Coronary artery (tissue), 2 donors: ENCODE measurements around the gene ZCCHC7.

Experiments
- DNase-seq: peaks from one replicate; pipeline ENCODE4 v3.0.0-alpha.2; 2017; ENCODE audit warnings: low spot score
- H3K27ac ChIP-seq, 2 donors: fragments of 200-600 bp; sonication (generic); one replicate each; pipeline ENCODE4 v1.5.1; 2016 to 2019
- H3K4me3 ChIP-seq: fragments of 200-600 bp; sonication (generic); 2 replicates; pipeline ENCODE4 v1.5.1; 2016; ENCODE audit warnings: mild to moderate bottlenecking, moderate library complexity
- TF ChIP-seq, protein P1 (sequence below): fragments of 200-600 bp; sonication (generic); IDR thresholded peaks from one replicate; pipeline ENCODE4 v1.5.1; 2019; ENCODE audit warnings: antibody characterized with exemption

The ZCCHC7 gene

DNA sequence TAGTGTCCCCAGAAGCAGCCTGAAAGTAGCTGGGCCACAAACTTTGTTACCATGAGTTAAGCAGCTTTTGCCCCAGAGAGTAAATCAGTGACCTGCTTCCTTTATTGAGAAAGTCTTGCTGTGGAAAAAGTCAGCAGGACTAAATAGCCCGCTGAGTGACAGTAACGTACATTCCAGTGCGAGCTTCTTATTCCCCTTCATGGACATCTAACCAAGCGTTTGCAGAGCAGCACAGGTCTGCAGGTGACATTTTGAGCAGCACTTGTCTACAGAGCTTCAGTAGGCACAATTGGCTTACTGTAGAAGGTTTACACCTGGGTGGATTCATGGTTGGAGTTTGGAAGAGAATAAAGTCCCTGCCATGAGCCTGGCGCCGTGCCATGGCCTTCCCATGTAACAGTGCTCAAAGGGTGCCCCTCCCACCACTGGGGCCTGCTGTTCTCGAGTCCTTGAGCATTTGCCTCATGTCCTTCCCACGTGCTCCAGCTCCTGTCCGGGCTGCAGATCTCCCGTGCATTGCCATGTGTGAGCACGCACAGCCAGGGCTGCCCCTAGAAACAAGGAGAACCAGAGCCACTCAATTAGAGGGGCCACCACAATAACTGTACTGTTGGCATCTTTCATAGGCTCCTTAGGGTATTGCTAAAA lies 260.8 kb downstream of the ZCCHC7 start:
- TF ChIP-seq, protein P1, sequence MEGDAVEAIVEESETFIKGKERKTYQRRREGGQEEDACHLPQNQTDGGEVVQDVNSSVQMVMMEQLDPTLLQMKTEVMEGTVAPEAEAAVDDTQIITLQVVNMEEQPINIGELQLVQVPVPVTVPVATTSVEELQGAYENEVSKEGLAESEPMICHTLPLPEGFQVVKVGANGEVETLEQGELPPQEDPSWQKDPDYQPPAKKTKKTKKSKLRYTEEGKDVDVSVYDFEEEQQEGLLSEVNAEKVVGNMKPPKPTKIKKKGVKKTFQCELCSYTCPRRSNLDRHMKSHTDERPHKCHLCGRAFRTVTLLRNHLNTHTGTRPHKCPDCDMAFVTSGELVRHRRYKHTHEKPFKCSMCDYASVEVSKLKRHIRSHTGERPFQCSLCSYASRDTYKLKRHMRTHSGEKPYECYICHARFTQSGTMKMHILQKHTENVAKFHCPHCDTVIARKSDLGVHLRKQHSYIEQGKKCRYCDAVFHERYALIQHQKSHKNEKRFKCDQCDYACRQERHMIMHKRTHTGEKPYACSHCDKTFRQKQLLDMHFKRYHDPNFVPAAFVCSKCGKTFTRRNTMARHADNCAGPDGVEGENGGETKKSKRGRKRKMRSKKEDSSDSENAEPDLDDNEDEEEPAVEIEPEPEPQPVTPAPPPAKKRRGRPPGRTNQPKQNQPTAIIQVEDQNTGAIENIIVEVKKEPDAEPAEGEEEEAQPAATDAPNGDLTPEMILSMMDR, result no peak

DNA sequence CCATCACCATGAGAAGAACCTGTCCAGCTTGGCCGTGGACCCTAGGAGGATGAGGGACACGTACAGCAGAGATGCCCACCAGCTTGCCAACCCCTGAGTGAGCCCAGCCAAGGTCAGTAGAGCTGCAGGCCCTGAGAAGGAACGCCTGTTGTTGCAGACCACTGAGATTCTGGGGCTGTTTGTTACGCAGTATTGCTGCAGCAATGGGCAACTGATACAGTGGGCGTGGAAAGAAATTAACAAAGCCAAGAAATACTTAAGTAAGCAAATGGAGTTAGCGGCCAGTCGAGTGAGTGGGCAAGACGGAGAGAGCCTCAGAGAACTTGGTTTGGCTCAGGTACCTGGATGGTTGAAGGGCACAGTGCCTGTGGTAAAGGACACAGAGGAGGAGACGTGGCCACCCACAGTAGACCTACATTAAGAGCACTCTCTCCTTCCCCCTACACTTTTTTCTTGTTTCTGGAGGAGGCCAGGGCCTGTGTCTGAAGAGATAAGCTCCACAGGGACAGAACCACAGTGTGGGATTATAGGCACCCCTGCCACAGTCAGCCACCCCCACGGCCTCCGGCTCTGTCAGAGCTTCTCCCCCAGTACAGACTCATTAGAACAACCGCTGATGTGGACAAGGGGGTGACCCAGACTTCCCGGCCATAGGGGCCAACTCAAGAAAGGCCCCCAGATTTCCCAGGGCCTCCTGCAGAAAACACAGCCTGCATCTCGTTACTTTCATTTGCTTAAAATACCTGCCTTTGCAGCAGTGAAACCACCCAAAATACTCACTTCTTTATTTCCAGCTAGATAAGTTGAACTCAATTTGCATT lies 262.0 kb downstream of the ZCCHC7 start:
- TF ChIP-seq, protein P1, result no peak
- H3K27ac ChIP-seq, result no peak overlapping the region
- no peak overlapping the region for H3K4me3 ChIP-seq
- no peak for DNase-seq

More for the DNA sequence above, 260.8 kb downstream of the ZCCHC7 start:
- no peak for DNase-seq
- Histone ChIP-seq H3K27ac (no peak overlapping the region), H3K4me3 (no peak overlapping the region)

DNA sequence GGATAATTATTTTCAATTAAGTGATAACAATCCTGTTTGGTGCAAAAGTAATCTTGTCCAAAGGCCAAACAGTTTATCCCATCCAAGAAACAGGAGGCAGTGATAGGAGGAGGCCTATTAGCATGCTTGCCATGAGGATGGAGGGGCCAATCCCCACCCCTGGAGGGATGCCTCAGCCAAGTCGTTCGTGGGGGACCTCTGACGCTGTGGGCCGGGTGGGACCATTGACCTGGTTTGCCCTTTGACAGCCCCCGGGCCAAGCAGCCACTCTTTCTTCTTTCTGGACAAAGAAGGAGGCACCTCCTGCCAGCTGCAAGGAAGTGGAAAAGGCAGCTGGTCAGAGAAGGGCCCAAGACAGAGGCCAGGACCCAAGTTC lies 262.6 kb downstream of the ZCCHC7 start:
- Histone ChIP-seq H3K27ac (no peak overlapping the region), H3K4me3 (no peak overlapping the region)
- no peak for DNase-seq
- TF ChIP-seq, protein P1, result no peak

DNA sequence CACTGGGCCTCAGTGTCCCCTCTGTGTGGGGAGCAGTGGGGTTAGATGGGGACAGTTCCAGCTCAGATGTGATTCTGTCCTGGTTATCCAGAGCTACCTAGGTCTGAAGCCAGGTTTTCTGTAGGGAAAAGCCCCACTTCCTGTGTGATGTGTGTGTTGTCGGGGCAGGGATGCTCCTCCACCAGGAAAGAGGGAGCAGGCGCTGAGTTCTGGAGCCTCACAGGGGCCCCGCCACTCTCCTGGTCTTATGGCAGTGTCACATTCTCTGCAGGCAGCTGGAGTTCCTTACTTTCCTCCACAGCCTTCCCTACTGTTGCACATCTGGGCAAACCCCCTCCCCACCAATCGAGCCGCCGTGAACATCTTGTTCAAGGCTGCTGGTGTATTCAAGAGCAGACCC lies 263.0 kb downstream of the ZCCHC7 start:
- Histone ChIP-seq H3K4me3 (no peak overlapping the region), H3K27ac (no peak overlapping the region)
- TF ChIP-seq, protein P1, result no peak
- no peak for DNase-seq

DNA sequence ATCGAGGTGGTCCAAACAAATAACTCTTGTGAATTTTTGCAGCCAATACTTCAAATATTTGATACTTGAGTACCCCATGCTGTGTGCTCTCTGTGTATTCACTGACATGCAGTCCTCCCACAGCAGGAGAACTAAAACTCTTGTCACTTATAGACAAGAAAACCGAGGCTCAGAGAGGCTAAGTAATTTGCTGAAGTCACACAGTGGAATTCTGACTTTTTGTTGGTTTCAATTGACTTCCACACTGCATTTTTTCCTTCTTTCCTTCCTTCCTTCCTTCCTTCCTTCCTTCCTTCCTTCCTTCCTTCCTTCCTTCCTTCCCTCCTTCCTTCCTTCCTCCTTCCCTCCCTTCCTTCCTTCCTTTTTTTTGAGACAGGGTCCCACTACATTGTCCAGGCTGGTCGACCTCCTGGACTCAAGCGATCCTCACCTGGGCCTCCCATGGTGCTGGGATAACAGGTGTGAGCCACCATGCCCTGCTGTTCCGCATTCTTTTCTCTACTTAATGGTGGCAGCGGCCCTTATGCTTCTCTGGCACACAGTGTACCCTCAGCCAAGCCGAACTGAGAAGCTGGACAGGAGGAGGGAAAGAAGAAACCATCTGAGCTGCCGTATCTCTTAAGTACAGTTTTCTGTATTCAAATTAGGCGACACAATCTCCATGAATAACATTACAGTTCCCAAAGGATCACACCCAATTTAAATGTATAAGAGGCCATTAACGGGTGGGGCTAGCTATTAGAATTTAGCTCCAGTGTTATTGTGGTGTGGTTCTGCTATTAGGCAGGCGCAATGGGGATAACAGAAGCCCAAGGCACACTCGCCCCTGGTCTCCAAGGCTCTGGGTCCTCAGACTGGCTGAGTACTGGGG lies 263.7 kb downstream of the ZCCHC7 start:
- Histone ChIP-seq H3K27ac (no peak overlapping the region), H3K4me3 (no peak overlapping the region)
- TF ChIP-seq, protein P1, result no peak
- DNase-seq, result no peak

DNA sequence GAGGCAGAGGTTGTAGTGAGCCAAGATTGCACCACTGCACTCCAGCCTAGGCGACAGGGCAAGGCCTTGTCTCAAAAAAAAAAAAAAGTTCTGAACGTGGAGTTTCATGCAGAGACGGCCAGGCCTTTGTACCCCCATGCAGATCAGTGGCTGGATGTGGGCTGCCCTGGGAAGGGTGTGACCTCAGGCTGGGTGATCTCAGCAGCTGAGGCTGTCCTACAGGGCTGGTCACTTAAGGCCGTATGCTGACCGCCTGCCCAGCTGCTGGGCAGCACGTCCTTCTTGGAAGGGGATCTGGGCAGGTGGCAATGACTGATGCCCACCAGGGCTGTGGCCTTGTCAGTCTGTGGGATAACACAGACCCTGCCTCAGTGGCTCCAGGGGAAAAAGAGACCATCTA lies 264.9 kb downstream of the ZCCHC7 start:
- H3K27ac ChIP-seq, result no peak overlapping the region
- no peak overlapping the region for H3K4me3 ChIP-seq
- DNase-seq, result no peak
- TF ChIP-seq, protein P1, result no peak
